ENCODE measurements around the gene PPIP5K1.

- TF ChIP-seq POLR2A (IDR thresholded peaks at IDR 0.05) (no peak), CTCF (IDR thresholded peaks at IDR 0.05) (no peak)
Observed at GRCh38 chr15:43520138-43520537, 69.9 kb downstream of the PPIP5K1 start.
